Stomach (tissue), 19 donors: Measurements from ENCODE around the gene ITPKA. TPM values are rescaled to one million over a fixed set of nuclear protein-coding genes. Genes with fewer than 3 reads are reported as not detected.

ENCODE experiments used
- DNase-seq, 2 donors: peaks; one replicate each; pipeline versions ENCODE4 v3.0.0 to v3.0.0-alpha.2; 2013 to 2019
- H3K27ac ChIP-seq, 5 donors: fragments of 200-600 bp in 4 of 5; sonication (generic) in 4 of 5; one replicate each; pipeline ENCODE4 v1.5.1; 2013 to 2019; ENCODE audit warnings: mild to moderate bottlenecking in 1 of 5, moderate library complexity in 1 of 5
- H3K27me3 ChIP-seq, 3 donors: fragments of 200-600 bp; sonication (generic); one replicate each; pipeline ENCODE4 v1.5.1; 2017 to 2019; ENCODE audit warnings: mixed run types in 1 of 3
- H3K36me3 ChIP-seq, 4 donors: fragments of 200-600 bp; sonication (generic); 1 replicate in 3 of 4; 2 replicates in 1 of 4; pipeline ENCODE4 v1.5.1; 2016 to 2019
- H3K4me1 ChIP-seq, 4 donors: fragments of 200-600 bp; sonication (generic); one replicate each; pipeline ENCODE4 v1.5.1; 2016 to 2019
- H3K4me3 ChIP-seq, 4 donors: fragments of 200-600 bp; sonication (generic) in 3 of 4; one replicate each; pipeline ENCODE4 v1.5.1; 2016 to 2019; ENCODE audit warnings: mild to moderate bottlenecking in 1 of 4
- H3K9me3 ChIP-seq, 4 donors: fragments of 200-600 bp; sonication (generic); one replicate each; pipeline ENCODE4 v1.5.1; 2016 to 2019
- EP300 ChIP-seq: sonication (generic); formaldehyde crosslinking; IDR thresholded peaks from one replicate; pipeline ENCODE4 v1.6.1; 2017; ENCODE audit warnings: antibody characterized with exemption
- POLR2A ChIP-seq, 4 donors: fragments of 450-650 bp; IDR thresholded peaks; one replicate each; pipeline ENCODE4 v1.6.1; 2016; ENCODE audit warnings: antibody characterized with exemption in 4 of 4, control low read depth in 2 of 4, mild to moderate bottlenecking in 1 of 4, moderate library complexity in 1 of 4
- POLR2AphosphoS5 ChIP-seq, 3 donors: sonication (generic); formaldehyde crosslinking; IDR thresholded peaks; one replicate each; pipeline ENCODE4 v1.6.1; 2016; ENCODE audit warnings: antibody characterized with exemption in 3 of 3
- WGBS, 5 donors: extraction: QIAGEN DNeasy Blood & Tissue Kit in 3 of 5; methylation state at CpG; one replicate each; pipeline versions ENCODE4 v1.1.5 to v1.1.7; 2013 to 2018; 5-methylcytosine and 5-hydroxymethylcytosine counted together
- intact Hi-C: fragments of 100-400 bp; cut with DNase I; formaldehyde crosslinking; loops from one replicate; pipeline ENCODE4 v1.15.1; 2023; ENCODE audit warnings: low total_unique reads
- long read RNA-seq, 10 donors: transcript quantifications; one replicate each; lab custom pipeline, GENCODE V29; 2026
- polyA plus RNA-seq, 3 donors: library from polyadenylated mRNA; stranded (reverse); fragments of 200-250 nt; gene quantifications; one replicate each; pipeline ENCODE4 v1.2.3, GENCODE V29; 2013
- total RNA-seq, 5 donors: library from RNA; depleted of rRNA; stranded (reverse); fragments of >200 nt; gene quantifications; one replicate each; pipeline versions ENCODE4 v1.1.0 to v1.2.3, GENCODE V29; 2014 to 2016
- TF ChIP-seq, protein P1 (sequence below), 7 experiments: fragments of 450-650 bp in 4 of 7; fragments of 200-600 bp in 3 of 7; sonication (generic) in 3 of 7; IDR thresholded peaks; one replicate each; pipeline ENCODE4 v1.5.1; 2016 to 2019; ENCODE audit warnings: antibody characterized with exemption in 7 of 7, control low read depth in 2 of 7, mild to moderate bottlenecking in 1 of 7
- donor health status: healthy with polysubstance abuse.
- donor health status: Bipolar disorder and iron deficiency.
- donor health status: healthy.

ITPKA gene
- 100 to 1,000 TPM in 1 of 5 donors, 10 to 100 TPM in 3, 1 to 10 TPM in 1; 3.6 to 308 (median 30.9) TPM for total RNA-seq
- polyA plus RNA-seq, result 10 to 100 TPM in 1 of 3 donors, 1 to 10 TPM in 2; 3.0 to 35.7 (median 6.8) TPM
- long read RNA-seq, donor 1, partial matches to known transcripts, result 0 of 5 reads
- long read RNA-seq, donor 1, other reads (novel, unspliced or antisense), result 0 of 5 reads
- long read RNA-seq, donor 2, partial matches to known transcripts, result 0 of 1 reads
- long read RNA-seq, donor 2, other reads (novel, unspliced or antisense), result 0 of 1 reads
- long read RNA-seq, donor 3, partial matches to known transcripts, result 0 of 1 reads
- long read RNA-seq, donor 3, other reads (novel, unspliced or antisense), result 0 of 1 reads
- long read RNA-seq, donor 4, result 0 reads
- long read RNA-seq, donor 5, partial matches to known transcripts, result 0 of 1 reads
- long read RNA-seq, donor 5, other reads (novel, unspliced or antisense), result 0 of 1 reads
- long read RNA-seq, donor 6, transcript ITPKA-201 (7 exons, 1,824 nt), result major isoform, 15 of 15 reads
- long read RNA-seq, donor 6, partial matches to known transcripts, result 0 of 15 reads
- long read RNA-seq, donor 6, other reads (novel, unspliced or antisense), result 0 of 15 reads
- long read RNA-seq, donor 7, partial matches to known transcripts, result 0 of 3 reads
- long read RNA-seq, donor 7, other reads (novel, unspliced or antisense), result 0 of 3 reads
- long read RNA-seq, donor 8, transcript ITPKA-201 (7 exons, 1,824 nt), result major isoform, 5 of 5 reads
- long read RNA-seq, donor 8, partial matches to known transcripts, result 0 of 5 reads
- long read RNA-seq, donor 8, other reads (novel, unspliced or antisense), result 0 of 5 reads
- long read RNA-seq, donor 9, partial matches to known transcripts, result 0 of 1 reads
- long read RNA-seq, donor 9, other reads (novel, unspliced or antisense), result 0 of 1 reads
- long read RNA-seq, donor 10, partial matches to known transcripts, result 0 of 4 reads
- long read RNA-seq, donor 10, other reads (novel, unspliced or antisense), result 0 of 4 reads

DNA sequence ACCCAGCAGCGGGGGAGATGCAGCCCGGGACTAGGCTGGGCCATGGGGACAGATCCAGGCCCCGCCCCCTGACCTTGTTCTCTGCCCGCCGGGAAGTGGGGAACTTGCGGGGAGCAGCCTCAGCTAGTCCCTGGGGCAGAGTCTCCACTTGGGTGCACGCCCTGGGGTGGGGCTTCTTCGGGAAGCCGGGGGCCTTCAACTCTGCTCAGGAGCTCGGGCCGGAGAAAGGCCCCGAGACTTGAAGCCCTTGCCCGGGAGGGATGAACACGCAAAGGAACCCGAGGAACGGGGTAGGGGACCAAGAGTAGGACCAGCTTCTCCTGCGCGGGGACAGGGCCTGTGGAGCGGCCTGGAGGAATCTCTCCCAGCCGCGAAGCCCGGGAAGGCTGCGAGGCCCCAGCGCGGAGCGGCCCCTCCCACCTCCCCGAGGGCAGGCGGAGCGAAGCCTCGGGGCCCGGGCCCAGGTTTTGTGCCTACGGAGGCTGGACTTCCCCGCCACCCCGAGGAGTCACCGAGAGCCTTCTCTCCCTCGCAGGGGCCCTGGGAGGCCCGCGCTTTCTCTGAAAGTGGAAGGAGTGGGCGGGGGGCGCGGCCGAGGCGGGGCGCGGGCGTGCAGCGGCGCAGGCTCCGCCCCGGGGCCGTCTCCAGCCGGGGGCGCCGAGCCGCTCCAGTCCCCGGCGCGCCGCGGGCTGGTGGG is at the start of gene ITPKA:
ITPKA (plus strand) TSS at position 670 of the 697 bp plus-strand sequence. CDS start 54 bp downstream, outside the sequence.
- intact Hi-C loops, result no loop called here
- whole genome bisulfite sequencing, 5 donors, result 0 to 1% (median 0%) methylated on average over 10 to 60 of the region's 60 CpGs
- Histone ChIP-seq H3K4me3 (peak within 1 kb of the TSS; percentile 58 to 76 (median 66)), H3K9me3 (no peaks in the 10 kb centered on the region), H3K36me3 (no peaks in the 10 kb centered on the region), H3K4me1 (peaks cover 42 to 51% (median 44%) of the 10 kb centered on the region in 4 donors), H3K27me3 (peaks cover 0 to 77% (median 22%) of the 10 kb centered on the region in 3 donors), H3K27ac (peak within 1 kb of the TSS; percentile 76 to 91 (median 85))
- TF ChIP-seq, protein P1, sequence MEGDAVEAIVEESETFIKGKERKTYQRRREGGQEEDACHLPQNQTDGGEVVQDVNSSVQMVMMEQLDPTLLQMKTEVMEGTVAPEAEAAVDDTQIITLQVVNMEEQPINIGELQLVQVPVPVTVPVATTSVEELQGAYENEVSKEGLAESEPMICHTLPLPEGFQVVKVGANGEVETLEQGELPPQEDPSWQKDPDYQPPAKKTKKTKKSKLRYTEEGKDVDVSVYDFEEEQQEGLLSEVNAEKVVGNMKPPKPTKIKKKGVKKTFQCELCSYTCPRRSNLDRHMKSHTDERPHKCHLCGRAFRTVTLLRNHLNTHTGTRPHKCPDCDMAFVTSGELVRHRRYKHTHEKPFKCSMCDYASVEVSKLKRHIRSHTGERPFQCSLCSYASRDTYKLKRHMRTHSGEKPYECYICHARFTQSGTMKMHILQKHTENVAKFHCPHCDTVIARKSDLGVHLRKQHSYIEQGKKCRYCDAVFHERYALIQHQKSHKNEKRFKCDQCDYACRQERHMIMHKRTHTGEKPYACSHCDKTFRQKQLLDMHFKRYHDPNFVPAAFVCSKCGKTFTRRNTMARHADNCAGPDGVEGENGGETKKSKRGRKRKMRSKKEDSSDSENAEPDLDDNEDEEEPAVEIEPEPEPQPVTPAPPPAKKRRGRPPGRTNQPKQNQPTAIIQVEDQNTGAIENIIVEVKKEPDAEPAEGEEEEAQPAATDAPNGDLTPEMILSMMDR (IDR thresholded peaks at IDR 0.05), result no peak
- TF ChIP-seq POLR2AphosphoS5 (IDR thresholded peaks at IDR 0.05), result peak in 1 of 3 donors; percentile 30
- peak; percentile 86 to 91 for DNase-seq

DNA sequence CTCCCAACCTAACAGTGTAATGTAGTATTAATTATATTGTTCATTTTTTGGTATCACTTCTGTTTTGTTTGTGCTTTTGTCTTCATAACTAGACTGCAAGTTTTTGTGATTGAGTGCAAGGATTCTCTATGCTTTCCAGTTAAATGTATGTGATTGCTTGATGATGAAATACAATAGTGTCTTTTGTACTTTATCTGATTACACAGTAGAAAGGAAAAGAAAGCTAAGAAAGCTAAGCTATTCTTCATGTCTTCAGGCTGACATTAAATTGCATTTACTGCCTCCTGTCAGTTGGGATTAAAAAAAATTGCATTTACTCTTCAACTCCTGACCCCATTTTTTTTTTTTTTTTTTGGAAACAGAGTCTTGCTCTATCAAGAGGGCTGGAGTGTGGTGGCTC is 48.3 kb upstream of the ITPKA start:
- Histone ChIP-seq H3K4me1 (peaks cover 0 to under 1% (median 0%) of the 10 kb centered on the region in 4 donors), H3K27ac (no peak overlapping the region), H3K36me3 (peaks cover 14 to 57% (median 52%) of the 10 kb centered on the region in 4 donors), H3K27me3 (no peaks in the 10 kb centered on the region), H3K4me3 (no peak overlapping the region), H3K9me3 (no peaks in the 10 kb centered on the region)
- intact Hi-C loops, result no loop called here
- no peak for TF ChIP-seq POLR2A (IDR thresholded peaks at IDR 0.05)
- TF ChIP-seq EP300, result no peak
- TF ChIP-seq, protein P1 (IDR thresholded peaks at IDR 0.05), result no peak
- TF ChIP-seq POLR2AphosphoS5 (IDR thresholded peaks at IDR 0.05), result no peak
- DNase-seq, result no peak

DNA sequence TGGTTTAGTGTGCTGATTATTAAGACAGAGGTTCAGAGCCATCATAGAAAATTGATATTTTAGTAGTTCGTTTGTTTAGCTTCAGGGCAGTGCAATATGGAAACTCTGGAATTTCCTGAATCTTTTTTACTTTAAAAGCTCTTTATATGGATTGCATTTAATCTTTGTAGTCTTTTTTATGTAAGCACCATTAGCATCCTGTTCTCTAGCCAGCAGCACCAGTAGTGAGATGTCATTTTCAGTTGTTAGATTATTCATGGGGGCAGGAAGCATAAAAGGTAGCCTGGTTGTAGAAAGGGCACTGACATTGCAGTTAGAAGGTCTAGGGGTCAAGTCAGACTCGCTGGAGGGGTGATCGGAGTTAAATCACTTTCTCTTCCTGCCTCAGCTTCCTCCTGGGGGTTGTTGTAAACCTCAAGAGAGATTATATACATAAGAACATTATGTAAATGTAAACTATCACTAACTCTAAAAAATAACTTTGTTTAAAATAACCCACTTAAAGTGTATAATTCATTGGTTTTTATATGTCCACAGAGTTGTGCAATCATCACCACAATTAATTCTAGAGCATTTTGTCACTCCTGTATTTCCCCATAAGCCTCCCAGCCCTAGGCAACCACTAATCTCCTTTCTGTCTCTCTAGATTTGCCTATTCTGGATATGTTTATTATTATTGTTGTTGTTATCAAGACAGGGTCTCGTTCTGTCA is 31.4 kb upstream of the ITPKA start:
- H3K36me3 ChIP-seq, result peaks cover 22 to 97% (median 85%) of the 10 kb centered on the region in 4 donors
- no peaks in the 10 kb centered on the region for H3K9me3 ChIP-seq
- H3K4me3 ChIP-seq, result no peak overlapping the region
- WGBS, 5 donors, result 59 to 75% (median 70%) methylated on average over 4 of the region's 4 CpGs
- TF ChIP-seq POLR2AphosphoS5 (IDR thresholded peaks at IDR 0.05), result no peak
- no peak for TF ChIP-seq EP300
- TF ChIP-seq POLR2A (IDR thresholded peaks at IDR 0.05), result no peak
- TF ChIP-seq, protein P1 (IDR thresholded peaks at IDR 0.05), result no peak
- intact Hi-C loops, result no loop called here
- DNase-seq, result no peak
- H3K27ac ChIP-seq, result no peak overlapping the region
- H3K27me3 ChIP-seq, result no peaks in the 10 kb centered on the region
- no peaks in the 10 kb centered on the region for H3K4me1 ChIP-seq
